Dermis lymphatic vessel endothelial cell (primary cell): Measurements from ENCODE around the gene MAP2K4. TPM values are rescaled to one million over a fixed set of nuclear protein-coding genes. Genes with fewer than 3 reads are reported as not detected.

ENCODE experiments used
- total RNA-seq: library from RNA; depleted of rRNA; stranded (reverse); fragments of >200 nt; gene quantifications from 2 replicates; pipeline ENCODE4 v1.2.1, GENCODE V29; 2014

The MAP2K4 gene
- total RNA-seq = 25.6 and 30.3 TPM in 2 replicates

GRCh38 chr17:12020642-12021622, at the start of gene MAP2K4:
MAP2K4 (plus strand) TSS chr17:12020877; CDS start chr17:12020887, 10 bp downstream.

GRCh38 chr17:11997147-11997971, 23.3 kb upstream of the MAP2K4 start, which contains the start of gene ZNF18:
ZNF18 (minus strand) TSS chr17:11997475; CDS start chr17:11992829, 4,646 bp downstream.

Other genes starting within 250 kb of the MAP2K4 start
- gene ZNF18, start 23.4 kb upstream of the MAP2K4 start, total RNA-seq = 8.7 and 9.5 TPM in 2 replicates